Heart right ventricle (tissue), 16 donors: Measurements from ENCODE around the gene CEP128. TPM values are rescaled to one million over a fixed set of nuclear protein-coding genes. Genes with fewer than 3 reads are reported as not detected.

Source experiments
- ATAC-seq, 8 donors: fragments of 200-7000 bp; cut with Tn5 transposase; one replicate each; pipeline ENCODE4 v1.9.1; 2020; ENCODE audit warnings: mild to moderate bottlenecking in 8 of 8, moderate library complexity in 8 of 8, moderate number of reproducible peaks in 1 of 8
- DNase-seq, 2 donors: peaks; one replicate each; pipeline ENCODE4 v3.0.0-alpha.2; 2020
- H3K27ac ChIP-seq, 10 donors: fragments of 200-600 bp; sonication (generic) in 2 of 10; one replicate each; pipeline versions ENCODE4 v1.5.0 to v1.8.0; 2020 to 2022; ENCODE audit warnings: mild to moderate bottlenecking in 3 of 10
- H3K27me3 ChIP-seq, 7 donors: fragments of 200-600 bp; one replicate each; pipeline ENCODE4 v1.8.0; 2021 to 2022; ENCODE audit warnings: mild to moderate bottlenecking in 2 of 7
- H3K36me3 ChIP-seq, 9 donors: fragments of 200-600 bp; sonication (generic) in 1 of 9; one replicate each; pipeline versions ENCODE4 v1.5.0 to v1.8.0; 2020 to 2022; ENCODE audit warnings: mild to moderate bottlenecking in 2 of 9
- H3K4me1 ChIP-seq, 9 donors: fragments of 200-600 bp; sonication (generic) in 1 of 9; one replicate each; pipeline versions ENCODE4 v1.5.0 to v1.8.0; 2020 to 2022; ENCODE audit warnings: mild to moderate bottlenecking in 4 of 9
- H3K4me3 ChIP-seq, 10 donors: fragments of 200-600 bp; sonication (generic) in 2 of 10; one replicate each; pipeline versions ENCODE4 v1.5.0 to v1.8.0; 2020 to 2022; ENCODE audit warnings: mild to moderate bottlenecking in 7 of 10, moderate library complexity in 2 of 10
- H3K9me3 ChIP-seq, 11 donors: fragments of 200-600 bp in 10 of 11; sonication (generic) in 2 of 11; one replicate each; pipeline versions ENCODE4 v1.5.0 to v1.8.0; 2013 to 2022; ENCODE audit warnings: mild to moderate bottlenecking in 2 of 11, control low read depth in 1 of 11, moderate library complexity in 1 of 11
- WGBS, 2 donors: extraction: QIAGEN DNeasy Blood & Tissue Kit; methylation state at CpG; one replicate each; pipeline ENCODE4 v1.1.7; 2013; ENCODE audit warnings: inconsistent platforms in 1 of 2; 5-methylcytosine and 5-hydroxymethylcytosine counted together
- intact Hi-C, 10 donors: fragments of 100-400 bp; cut with DNase I; formaldehyde crosslinking; loops; one replicate each; pipeline versions ENCODE4 v1.11.1 to v1.14.2; 2022
- polyA plus RNA-seq, 2 donors: library from polyadenylated mRNA; stranded (reverse); fragments of 200-250 nt; gene quantifications; one replicate each; pipeline ENCODE4 v1.2.3, GENCODE V29; 2013
- total RNA-seq, 10 donors: library from RNA; stranded (reverse); fragmentation: NEBNext Ultra II Directional in 3 of 10; extraction: Animal tissue kit (Norgen Biotek cat#: 25700) in 3 of 10; gene quantifications; one replicate each; pipeline versions ENCODE4 v1.2.1 to v1.2.4, GENCODE V29; 2021 to 2023
- TF ChIP-seq, protein P1 (sequence below), 9 donors: fragments of 200-600 bp; sonication (generic) in 2 of 9; IDR thresholded peaks; one replicate each; pipeline versions ENCODE4 v1.5.0 to v1.8.0; 2021 to 2022; ENCODE audit warnings: antibody characterized with exemption in 9 of 9, mild to moderate bottlenecking in 5 of 9, moderate library complexity in 1 of 9
- donor health status: Arrhythmogenic right ventricular cardiomyopathy.
- donor health status: ischemic (EF 13 %, LVEDD 7.1; RV severe dilation, severe dysfunction).
- donor health status: healthy with polysubstance abuse.
- donor health status: DM: no; HTN: yes; CAD: no.
- donor health status: DM: no; HTN: no; CAD: no.
- donor health status: ischemic (EF 25% LVEDD 6.9; RV normal size, moderate dysfunction).
- donor health status: ischemic (EF 25% LVEDD 5.7; RV mildly dilated, moderate dysfunction).
- donor health status: healthy.
- donor health status: DM: yes; HTN: yes; CAD: no.
- donor health status: Ischemic cardiomyopathy.
- donor health status: ischemic (EF 35%, LVEDD 5.7; RV mildly dilated, moderate dysfunction).
- donor health status: nonischemic (EF 11% LVEDD 7.7; RV severe dilation, severe dysfunction).
- donor health status: DM: yes; HTN: yes; CAD: no.
- donor health status: PGD.
- donor health status: ischemic (EF 29% LVEDD 5.4; RV normal size, mild dysfunction).
- donor health status: nonischemic (EF 23%, LVEDD 6.1; RV moderate dilation, normal function).

The CEP128 gene
- total and polyA plus RNA-seq, 12 donors = 0.93 to 4.9 (median 3.3) TPM

DNA sequence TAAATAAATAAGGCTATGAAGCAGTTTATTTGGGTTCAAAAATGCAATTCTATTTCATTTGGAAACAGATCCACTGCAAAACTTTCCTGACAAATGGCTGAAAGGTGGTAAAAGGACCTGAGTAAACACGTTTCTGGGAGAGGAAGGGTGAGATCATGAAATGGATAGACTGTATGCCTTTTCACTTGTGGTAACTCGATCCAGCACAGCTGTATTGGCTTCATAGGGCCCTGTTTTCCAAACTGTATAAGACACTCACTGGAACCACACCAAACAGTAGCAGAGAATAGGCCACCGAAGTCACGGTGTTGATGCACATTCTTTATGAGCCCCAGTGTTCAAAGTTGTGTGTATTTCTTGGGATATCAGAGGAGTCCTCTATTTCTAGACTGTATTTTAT lies 405.1 kb downstream of the CEP128 start:
- TF ChIP-seq, protein P1, sequence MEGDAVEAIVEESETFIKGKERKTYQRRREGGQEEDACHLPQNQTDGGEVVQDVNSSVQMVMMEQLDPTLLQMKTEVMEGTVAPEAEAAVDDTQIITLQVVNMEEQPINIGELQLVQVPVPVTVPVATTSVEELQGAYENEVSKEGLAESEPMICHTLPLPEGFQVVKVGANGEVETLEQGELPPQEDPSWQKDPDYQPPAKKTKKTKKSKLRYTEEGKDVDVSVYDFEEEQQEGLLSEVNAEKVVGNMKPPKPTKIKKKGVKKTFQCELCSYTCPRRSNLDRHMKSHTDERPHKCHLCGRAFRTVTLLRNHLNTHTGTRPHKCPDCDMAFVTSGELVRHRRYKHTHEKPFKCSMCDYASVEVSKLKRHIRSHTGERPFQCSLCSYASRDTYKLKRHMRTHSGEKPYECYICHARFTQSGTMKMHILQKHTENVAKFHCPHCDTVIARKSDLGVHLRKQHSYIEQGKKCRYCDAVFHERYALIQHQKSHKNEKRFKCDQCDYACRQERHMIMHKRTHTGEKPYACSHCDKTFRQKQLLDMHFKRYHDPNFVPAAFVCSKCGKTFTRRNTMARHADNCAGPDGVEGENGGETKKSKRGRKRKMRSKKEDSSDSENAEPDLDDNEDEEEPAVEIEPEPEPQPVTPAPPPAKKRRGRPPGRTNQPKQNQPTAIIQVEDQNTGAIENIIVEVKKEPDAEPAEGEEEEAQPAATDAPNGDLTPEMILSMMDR (IDR thresholded peaks at IDR 0.05) = no peak
- no peaks in the 10 kb centered on the region for H3K36me3 ChIP-seq
- no peak for ATAC-seq
- DNase-seq = no peak
- intact Hi-C loops = no loop called here
- no peaks in the 10 kb centered on the region for H3K4me1 ChIP-seq
- peaks cover 0 to 19% (median 5%) of the 10 kb centered on the region in 11 donors for H3K9me3 ChIP-seq
- 80 to 84% methylated on average over 4 of the region's 4 CpGs for WGBS, 2 donors
- no peaks in the 10 kb centered on the region for H3K27me3 ChIP-seq
- H3K27ac ChIP-seq = no peak overlapping the region
- H3K4me3 ChIP-seq = no peak overlapping the region

DNA sequence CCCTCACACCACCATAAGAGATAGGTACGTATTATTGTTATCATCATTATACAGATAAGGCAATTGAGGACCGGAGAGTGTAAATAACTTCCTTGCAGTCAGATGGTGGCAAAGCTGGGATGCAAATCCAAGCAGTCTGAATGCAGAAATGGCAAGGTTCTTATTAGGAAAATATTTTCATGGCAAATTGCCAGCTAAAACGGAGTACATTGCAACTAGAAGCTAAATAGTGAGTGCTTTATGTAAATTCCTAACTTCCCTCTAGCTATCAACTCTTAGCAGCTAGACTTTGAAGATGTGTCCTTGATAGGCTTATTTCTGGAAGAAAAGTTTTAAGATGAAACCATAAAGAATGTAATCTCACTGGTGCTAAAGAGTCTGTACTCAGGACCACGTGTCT lies 406.4 kb downstream of the CEP128 start:
- WGBS, 2 donors = 45 to 53% methylated on average over 4 of the region's 4 CpGs
- intact Hi-C loops = no loop called here
- TF ChIP-seq, protein P1 (IDR thresholded peaks at IDR 0.05) = no peak
- DNase-seq = no peak
- peaks cover 0 to 15% (median 4%) of the 10 kb centered on the region in 11 donors for H3K9me3 ChIP-seq
- H3K4me1 ChIP-seq = no peaks in the 10 kb centered on the region
- no peak overlapping the region for H3K27ac ChIP-seq
- ATAC-seq = no peak
- H3K36me3 ChIP-seq = no peaks in the 10 kb centered on the region
- no peak overlapping the region for H3K4me3 ChIP-seq
- H3K27me3 ChIP-seq = no peaks in the 10 kb centered on the region

DNA sequence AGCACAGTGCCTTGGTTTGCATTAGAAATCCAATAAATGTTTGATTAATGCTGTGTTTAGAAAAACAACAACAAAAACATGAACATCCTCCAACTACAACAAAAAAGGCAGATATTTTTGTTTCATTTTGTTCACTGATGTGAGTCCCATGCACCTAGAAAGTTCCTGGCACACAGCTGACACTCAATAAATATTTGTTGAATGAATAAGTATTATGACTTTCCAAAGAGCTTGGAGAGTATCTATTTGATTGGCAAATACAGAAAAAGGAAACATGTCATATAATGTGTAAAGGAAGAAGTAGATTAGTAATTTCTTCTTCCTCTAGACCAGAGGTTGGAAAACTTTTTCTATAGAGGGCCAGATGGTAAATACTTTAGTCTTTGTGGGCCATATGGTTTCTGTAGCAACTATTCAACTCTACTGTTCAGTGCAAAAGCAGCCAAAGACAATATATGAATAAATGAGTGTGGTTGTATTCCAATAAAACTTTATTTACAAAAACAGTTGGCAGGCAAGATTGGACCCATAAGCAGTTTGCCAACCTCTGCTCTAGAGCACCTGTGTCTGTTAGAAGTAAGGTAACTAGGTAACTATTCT lies 417.9 kb downstream of the CEP128 start:
- TF ChIP-seq, protein P1 (IDR thresholded peaks at IDR 0.05) = no peak
- Histone ChIP-seq H3K4me1 (no peaks in the 10 kb centered on the region), H3K4me3 (no peak overlapping the region), H3K9me3 (no peaks in the 10 kb centered on the region), H3K27me3 (no peaks in the 10 kb centered on the region), H3K36me3 (no peaks in the 10 kb centered on the region), H3K27ac (no peak overlapping the region)
- intact Hi-C loops = no loop called here
- DNase-seq = no peak
- no peak for ATAC-seq

DNA sequence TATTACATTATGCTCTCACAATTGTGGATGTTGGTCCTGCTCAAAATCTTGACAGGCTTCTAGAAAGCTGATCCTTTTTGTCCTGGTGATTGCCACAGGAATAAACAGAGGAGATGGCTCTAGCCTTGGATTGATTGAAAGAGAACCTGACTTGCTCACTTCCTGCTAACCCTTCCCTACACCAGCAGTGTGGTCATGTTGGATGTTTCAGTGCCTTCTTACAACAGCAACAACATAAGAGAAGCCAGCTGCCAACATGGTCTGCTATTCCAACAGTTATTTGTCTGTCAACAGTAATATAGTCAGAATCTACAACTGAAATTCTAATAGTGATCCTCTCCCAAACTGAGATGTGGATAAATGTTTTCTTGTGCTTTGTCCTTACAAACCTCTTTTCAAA lies 418.6 kb downstream of the CEP128 start:
- TF ChIP-seq, protein P1 (IDR thresholded peaks at IDR 0.05) = no peak
- Histone ChIP-seq H3K4me3 (no peak overlapping the region), H3K4me1 (no peaks in the 10 kb centered on the region), H3K27ac (no peak overlapping the region), H3K27me3 (no peaks in the 10 kb centered on the region), H3K36me3 (no peaks in the 10 kb centered on the region), H3K9me3 (no peaks in the 10 kb centered on the region)
- intact Hi-C loops = no loop called here
- DNase-seq (no peak), ATAC-seq (no peak)
